Natural killer cell (primary cell): Measurements from ENCODE around the gene CTAGE1. TPM values are rescaled to one million over a fixed set of nuclear protein-coding genes. Genes with fewer than 3 reads are reported as not detected.
A peak's percentile ranks its signal among the peaks of the same experiment; 100 is the strongest.

ENCODE experiments used
- ATAC-seq, 3 donors: fragments of 150-1000 bp in 2 of 3; fragments of 200-7000 bp in 1 of 3; cut with Tn5 transposase; 1 replicate in 1 of 3; 2 replicates in 2 of 3; pipeline ENCODE4 v1.10.0; 2021; ENCODE audit warnings: mild to moderate bottlenecking in 2 of 3, moderate library complexity in 2 of 3
- DNase-seq, 2 donors: peaks; one replicate each; pipeline versions ENCODE4 v3.0.0 to v3.0.0-alpha.2; 2013 to 2021; ENCODE audit warnings: mixed read lengths in 1 of 2
- H3K27ac ChIP-seq: one replicate; pipeline ENCODE4 v1.5.1; 2013; ENCODE audit warnings: mild to moderate bottlenecking, low read length
- H3K27me3 ChIP-seq: one replicate; pipeline ENCODE4 v1.6.1; 2013; ENCODE audit warnings: low read length; ENCODE audit not compliant: control insufficient read depth, insufficient read depth
- H3K36me3 ChIP-seq: one replicate; pipeline ENCODE4 v1.6.1; 2013; ENCODE audit warnings: low read length; ENCODE audit not compliant: control insufficient read depth, insufficient read depth
- H3K4me1 ChIP-seq: one replicate; pipeline ENCODE4 v1.6.1; 2013; ENCODE audit warnings: low read length; ENCODE audit not compliant: control insufficient read depth, insufficient read depth
- H3K4me3 ChIP-seq: one replicate; pipeline ENCODE4 v1.5.1; 2013; ENCODE audit warnings: low read length
- H3K9me3 ChIP-seq: one replicate; pipeline ENCODE4 v1.6.1; 2013; ENCODE audit warnings: low read length; ENCODE audit not compliant: control insufficient read depth, insufficient read depth
- H3K27ac Mint-ChIP-seq, 2 donors: one replicate each; pipeline ENCODE4 v1.8.0; 2022; ENCODE audit warnings: mild to moderate bottlenecking in 2 of 2, mixed read lengths in 2 of 2, moderate library complexity in 1 of 2
- H3K27me3 Mint-ChIP-seq, 2 donors: one replicate each; pipeline ENCODE4 v1.8.0; 2022; ENCODE audit warnings: low read depth in 2 of 2, mixed read lengths in 2 of 2
- H3K36me3 Mint-ChIP-seq: one replicate; pipeline ENCODE4 v1.8.0; 2022; ENCODE audit warnings: mixed read lengths
- H3K4me1 Mint-ChIP-seq, 2 donors: one replicate each; pipeline ENCODE4 v1.8.0; 2022; ENCODE audit warnings: mixed read lengths in 2 of 2
- H3K4me3 Mint-ChIP-seq: one replicate; pipeline ENCODE4 v1.8.0; 2022; ENCODE audit warnings: mild to moderate bottlenecking, moderate library complexity, mixed read lengths
- H3K9me3 Mint-ChIP-seq, 2 donors: one replicate each; pipeline ENCODE4 v1.8.0; 2022; ENCODE audit warnings: mixed read lengths in 2 of 2
- WGBS: methylation state at CpG from one replicate; pipeline ENCODE4 v1.1.7; 2013; ENCODE audit warnings: missing lambda C conversion rate; ENCODE audit not compliant: insufficient coverage; 5-methylcytosine and 5-hydroxymethylcytosine counted together
- intact Hi-C: fragments of 100-400 bp; cut with micrococcal nuclease; formaldehyde crosslinking; loops from one replicate; pipeline ENCODE4 v1.14.2; 2022
- total RNA-seq, 4 donors: library from RNA; stranded (reverse); fragments of 120-200 nt in 1 of 4; gene quantifications; one replicate each; pipeline versions ENCODE4 v1.2.3 to v1.2.4, GENCODE V29; 2013 to 2022
- TF ChIP-seq, protein P1 (sequence below): fragments of 200-600 bp; IDR thresholded peaks from one replicate; pipeline ENCODE4 v1.8.0; 2022; ENCODE audit warnings: antibody characterized with exemption

Gene CTAGE1
- total RNA-seq, 3 donors from 2014 or later (not counting 1 experiment from before 2014, with no cell fraction given) = not detected

GRCh38 chr18:22405142-22405541, 12.6 kb downstream of the CTAGE1 start:
- peak overlapping the region; percentile 70 for H3K4me3 Mint-ChIP-seq
- no peaks in the 10 kb centered on the region for H3K27me3 Mint-ChIP-seq
- Histone ChIP-seq H3K4me3 (no peak overlapping the region), H3K27me3 (no peaks in the 10 kb centered on the region), H3K36me3 (no peaks in the 10 kb centered on the region), H3K9me3 (peaks cover 19% of the 10 kb centered on the region), H3K4me1 (peaks cover 32% of the 10 kb centered on the region), H3K27ac (no peak overlapping the region)
- TF ChIP-seq, protein P1, sequence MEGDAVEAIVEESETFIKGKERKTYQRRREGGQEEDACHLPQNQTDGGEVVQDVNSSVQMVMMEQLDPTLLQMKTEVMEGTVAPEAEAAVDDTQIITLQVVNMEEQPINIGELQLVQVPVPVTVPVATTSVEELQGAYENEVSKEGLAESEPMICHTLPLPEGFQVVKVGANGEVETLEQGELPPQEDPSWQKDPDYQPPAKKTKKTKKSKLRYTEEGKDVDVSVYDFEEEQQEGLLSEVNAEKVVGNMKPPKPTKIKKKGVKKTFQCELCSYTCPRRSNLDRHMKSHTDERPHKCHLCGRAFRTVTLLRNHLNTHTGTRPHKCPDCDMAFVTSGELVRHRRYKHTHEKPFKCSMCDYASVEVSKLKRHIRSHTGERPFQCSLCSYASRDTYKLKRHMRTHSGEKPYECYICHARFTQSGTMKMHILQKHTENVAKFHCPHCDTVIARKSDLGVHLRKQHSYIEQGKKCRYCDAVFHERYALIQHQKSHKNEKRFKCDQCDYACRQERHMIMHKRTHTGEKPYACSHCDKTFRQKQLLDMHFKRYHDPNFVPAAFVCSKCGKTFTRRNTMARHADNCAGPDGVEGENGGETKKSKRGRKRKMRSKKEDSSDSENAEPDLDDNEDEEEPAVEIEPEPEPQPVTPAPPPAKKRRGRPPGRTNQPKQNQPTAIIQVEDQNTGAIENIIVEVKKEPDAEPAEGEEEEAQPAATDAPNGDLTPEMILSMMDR = no peak
- DNase-seq (no peak), ATAC-seq (no peak)
- peak overlapping the region; percentile 88 to 92 for H3K27ac Mint-ChIP-seq
- H3K9me3 Mint-ChIP-seq = peaks cover 6 to 11% of the 10 kb centered on the region in 2 donors
- peaks cover 20% of the 10 kb centered on the region for H3K36me3 Mint-ChIP-seq
- intact Hi-C loops = loop anchor here (5.0 kb wide), 2 partner anchors 58 to 157 kb away; no protein-coding TSS in a partner anchor
- H3K4me1 Mint-ChIP-seq = peaks cover 48 to 55% of the 10 kb centered on the region in 2 donors

DNA sequence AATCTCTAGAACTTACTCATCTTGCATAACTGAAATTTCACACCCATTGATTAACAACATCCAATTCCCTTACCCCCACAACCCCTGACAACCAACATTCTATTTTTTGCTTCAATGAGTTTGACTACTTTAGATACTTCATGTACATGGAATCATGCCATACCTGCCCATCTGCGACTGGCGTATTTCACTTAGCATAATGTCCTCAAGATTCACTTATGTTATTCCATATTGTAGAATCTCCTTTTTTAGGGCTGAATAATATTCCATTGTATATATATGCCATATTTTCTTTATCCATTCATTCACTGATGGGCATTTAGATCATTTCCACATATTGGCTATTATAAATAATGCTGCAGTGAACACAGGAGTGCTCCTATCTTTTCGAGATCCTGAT, 13.8 kb downstream of the CTAGE1 start:
- no CpG with 5 or more reads among the region's 3 CpGs for WGBS
- Mint-ChIP-seq H3K27ac (no peak overlapping the region), H3K4me3 (no peak overlapping the region), H3K9me3 (peaks cover 2 to 7% of the 10 kb centered on the region in 2 donors), H3K27me3 (no peaks in the 10 kb centered on the region), H3K36me3 (peaks cover 10% of the 10 kb centered on the region), H3K4me1 (peaks cover 40 to 45% of the 10 kb centered on the region in 2 donors)
- ATAC-seq (no peak), DNase-seq (no peak)
- Histone ChIP-seq H3K27ac (no peak overlapping the region), H3K36me3 (no peaks in the 10 kb centered on the region), H3K4me3 (no peak overlapping the region), H3K4me1 (peaks cover 30% of the 10 kb centered on the region), H3K9me3 (peaks cover 17% of the 10 kb centered on the region), H3K27me3 (no peaks in the 10 kb centered on the region)
- intact Hi-C loops = no loop called here
- TF ChIP-seq, protein P1 = no peak

- Histone ChIP-seq H3K36me3 (no peaks in the 10 kb centered on the region), H3K4me3 (no peak overlapping the region), H3K9me3 (peaks cover 1% of the 10 kb centered on the region), H3K4me1 (no peaks in the 10 kb centered on the region), H3K27ac (no peak overlapping the region), H3K27me3 (no peaks in the 10 kb centered on the region)
- intact Hi-C loops = no loop called here
- Mint-ChIP-seq H3K4me3 (no peak overlapping the region), H3K9me3 (peaks cover 0 to 2% of the 10 kb centered on the region in 2 donors), H3K4me1 (peaks cover 11% of the 10 kb centered on the region in 2 donors), H3K27me3 (no peaks in the 10 kb centered on the region), H3K36me3 (no peaks in the 10 kb centered on the region), H3K27ac (no peak overlapping the region)
- 83% methylated on average over 3 of the region's 3 CpGs for WGBS
- TF ChIP-seq, protein P1 = no peak
- no peak for DNase-seq
- ATAC-seq = no peak
Measured at GRCh38 chr18:22399949-22400348, 17.8 kb downstream of the CTAGE1 start.

DNA sequence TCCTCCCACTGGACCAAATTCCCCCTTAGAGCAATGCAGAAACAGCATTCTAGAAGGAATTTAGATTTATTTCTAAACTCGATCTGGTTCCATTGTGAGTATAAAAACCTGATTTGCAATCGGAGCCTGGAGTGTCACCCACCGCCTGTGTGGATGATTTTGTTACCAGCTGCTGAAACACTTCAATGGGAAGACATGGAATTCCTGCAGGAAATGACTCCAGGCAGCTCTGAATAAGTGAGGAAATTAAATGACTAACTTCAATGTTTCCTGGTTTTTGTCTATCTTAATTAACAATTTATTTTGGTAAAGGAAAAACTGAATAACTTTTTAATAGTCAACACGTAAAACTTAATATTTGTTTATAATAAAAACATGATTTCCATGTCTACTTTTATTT, 19.3 kb downstream of the CTAGE1 start:
- Mint-ChIP-seq H3K9me3 (no peaks in the 10 kb centered on the region), H3K27me3 (no peaks in the 10 kb centered on the region), H3K27ac (no peak overlapping the region), H3K36me3 (no peaks in the 10 kb centered on the region), H3K4me3 (no peak overlapping the region), H3K4me1 (peaks cover 21 to 23% of the 10 kb centered on the region in 2 donors)
- no peak for DNase-seq
- H3K9me3 ChIP-seq = no peaks in the 10 kb centered on the region
- H3K4me3 ChIP-seq = no peak overlapping the region
- H3K36me3 ChIP-seq = no peaks in the 10 kb centered on the region
- TF ChIP-seq, protein P1 = no peak
- WGBS = 92% methylated on average over 3 of the region's 4 CpGs
- ATAC-seq = no peak
- H3K4me1 ChIP-seq = peaks cover 2% of the 10 kb centered on the region
- H3K27me3 ChIP-seq = no peaks in the 10 kb centered on the region
- no peak overlapping the region for H3K27ac ChIP-seq
- intact Hi-C loops = no loop called here
